ENCODE measurements around the gene GIT2. TPM values are rescaled to one million over a fixed set of nuclear protein-coding genes. Genes with fewer than 3 reads are reported as not detected.

GIT2 gene, protein sequence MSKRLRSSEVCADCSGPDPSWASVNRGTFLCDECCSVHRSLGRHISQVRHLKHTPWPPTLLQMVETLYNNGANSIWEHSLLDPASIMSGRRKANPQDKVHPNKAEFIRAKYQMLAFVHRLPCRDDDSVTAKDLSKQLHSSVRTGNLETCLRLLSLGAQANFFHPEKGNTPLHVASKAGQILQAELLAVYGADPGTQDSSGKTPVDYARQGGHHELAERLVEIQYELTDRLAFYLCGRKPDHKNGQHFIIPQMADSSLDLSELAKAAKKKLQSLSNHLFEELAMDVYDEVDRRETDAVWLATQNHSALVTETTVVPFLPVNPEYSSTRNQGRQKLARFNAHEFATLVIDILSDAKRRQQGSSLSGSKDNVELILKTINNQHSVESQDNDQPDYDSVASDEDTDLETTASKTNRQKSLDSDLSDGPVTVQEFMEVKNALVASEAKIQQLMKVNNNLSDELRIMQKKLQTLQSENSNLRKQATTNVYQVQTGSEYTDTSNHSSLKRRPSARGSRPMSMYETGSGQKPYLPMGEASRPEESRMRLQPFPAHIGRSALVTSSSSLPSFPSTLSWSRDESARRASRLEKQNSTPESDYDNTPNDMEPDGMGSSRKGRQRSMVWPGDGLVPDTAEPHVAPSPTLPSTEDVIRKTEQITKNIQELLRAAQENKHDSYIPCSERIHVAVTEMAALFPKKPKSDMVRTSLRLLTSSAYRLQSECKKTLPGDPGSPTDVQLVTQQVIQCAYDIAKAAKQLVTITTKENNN
- 25.9 TPM for polyA plus RNA-seq (2013, experiment 1 of 4)
- polyA plus RNA-seq (2013, experiment 2 of 4) = 26.7 TPM
- polyA plus RNA-seq (2013, experiment 3 of 4) = 22.4 TPM
- polyA plus RNA-seq (2013, experiment 4 of 4) = 26.9 TPM

DNA sequence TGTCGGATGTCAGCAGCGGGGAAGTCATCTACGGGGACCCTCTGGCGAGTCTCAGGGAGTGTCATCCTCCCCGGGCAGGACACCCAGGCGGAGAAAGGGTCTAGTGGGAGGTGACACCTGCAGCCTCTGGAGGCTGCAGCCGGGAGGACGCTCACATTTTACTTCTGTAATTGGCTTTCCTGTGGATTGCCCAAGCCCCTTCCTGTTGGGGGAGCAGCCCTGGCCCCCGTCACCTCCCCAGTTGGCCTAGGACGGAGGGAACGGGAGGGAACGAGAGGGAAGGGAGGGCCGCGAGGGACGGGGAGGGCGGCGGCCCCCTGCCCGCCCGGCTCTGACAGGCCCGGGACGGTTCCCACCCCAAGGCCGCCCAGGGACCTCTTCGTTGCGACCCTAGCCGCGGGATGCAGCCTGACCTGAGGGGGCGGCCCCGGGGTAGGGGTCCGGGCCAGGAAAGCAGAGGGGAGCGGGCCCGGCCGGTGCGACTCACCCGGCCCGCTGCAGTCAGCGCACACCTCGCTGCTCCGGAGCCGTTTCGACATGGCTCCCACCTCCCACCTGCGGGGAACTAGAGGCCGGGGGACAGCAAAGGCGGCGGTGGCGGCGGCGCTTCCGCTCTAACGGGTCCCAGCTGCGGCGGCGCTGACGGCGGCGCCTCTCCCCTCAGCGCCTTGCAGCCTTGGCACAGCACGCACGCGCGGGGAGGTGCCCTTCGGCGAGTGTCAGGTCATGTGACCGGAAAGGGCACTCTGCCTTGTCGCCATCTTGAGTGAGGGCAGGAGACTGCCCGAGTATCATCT lies at the start of gene GIT2:
Gene GIT2, minus strand, starts transcription at position 683 of the 797 bp plus-strand sequence. Its CDS starts 144 bp downstream, at position 539.
- peak within 1 kb of the TSS; percentile 80 for H3K4me3 ChIP-seq (ENCODE audit: insufficient read depth, low read depth, low read length)
- WGBS, 2 experiments = 0 to 1% methylated on average over 65 of the region's 65 CpGs
- peaks cover 15% of the 10 kb centered on the region for H3K27me3 ChIP-seq (ENCODE audit: control insufficient read depth, insufficient read depth, low read length, poor library complexity, severe bottlenecking)
- no peaks in the 10 kb centered on the region for H3K36me3 ChIP-seq (ENCODE audit: control insufficient read depth, insufficient read depth, low read length)
- H3K4me1 ChIP-seq (ENCODE audit: control insufficient read depth, insufficient read depth, low read length) = peaks cover 13% of the 10 kb centered on the region
- no peak within 1 kb of the TSS for H3K27ac ChIP-seq (ENCODE audit: insufficient read depth, low read depth, low read length, poor library complexity, severe bottlenecking)
- no peaks in the 10 kb centered on the region for H3K9me3 ChIP-seq (ENCODE audit: control insufficient read depth, low read length)

DNA sequence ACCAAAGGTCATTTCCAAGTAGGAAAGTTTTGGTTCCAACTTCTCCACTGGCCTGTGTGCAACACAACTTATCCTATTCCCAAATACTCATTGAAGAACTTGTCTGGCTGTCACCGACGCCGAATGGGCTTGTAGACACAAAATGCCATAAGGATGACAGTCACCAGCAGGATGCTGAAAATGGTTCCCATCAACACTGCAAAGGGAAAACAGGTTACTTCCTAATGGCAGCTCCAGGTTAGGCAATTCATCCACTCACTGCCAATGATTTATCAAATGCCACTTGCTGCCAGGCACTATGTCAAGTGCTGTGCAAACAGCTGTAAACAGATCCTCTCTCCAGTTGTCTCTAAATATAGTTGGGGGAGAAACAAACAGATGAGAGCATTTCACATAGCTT lies 46.1 kb upstream of the GIT2 start:
- H3K9me3 ChIP-seq (ENCODE audit: control insufficient read depth, low read length) = no peaks in the 10 kb centered on the region
- no peak overlapping the region for H3K4me3 ChIP-seq (ENCODE audit: insufficient read depth, low read depth, low read length)
- H3K27ac ChIP-seq (ENCODE audit: insufficient read depth, low read depth, low read length, poor library complexity, severe bottlenecking) = no peak overlapping the region

DNA sequence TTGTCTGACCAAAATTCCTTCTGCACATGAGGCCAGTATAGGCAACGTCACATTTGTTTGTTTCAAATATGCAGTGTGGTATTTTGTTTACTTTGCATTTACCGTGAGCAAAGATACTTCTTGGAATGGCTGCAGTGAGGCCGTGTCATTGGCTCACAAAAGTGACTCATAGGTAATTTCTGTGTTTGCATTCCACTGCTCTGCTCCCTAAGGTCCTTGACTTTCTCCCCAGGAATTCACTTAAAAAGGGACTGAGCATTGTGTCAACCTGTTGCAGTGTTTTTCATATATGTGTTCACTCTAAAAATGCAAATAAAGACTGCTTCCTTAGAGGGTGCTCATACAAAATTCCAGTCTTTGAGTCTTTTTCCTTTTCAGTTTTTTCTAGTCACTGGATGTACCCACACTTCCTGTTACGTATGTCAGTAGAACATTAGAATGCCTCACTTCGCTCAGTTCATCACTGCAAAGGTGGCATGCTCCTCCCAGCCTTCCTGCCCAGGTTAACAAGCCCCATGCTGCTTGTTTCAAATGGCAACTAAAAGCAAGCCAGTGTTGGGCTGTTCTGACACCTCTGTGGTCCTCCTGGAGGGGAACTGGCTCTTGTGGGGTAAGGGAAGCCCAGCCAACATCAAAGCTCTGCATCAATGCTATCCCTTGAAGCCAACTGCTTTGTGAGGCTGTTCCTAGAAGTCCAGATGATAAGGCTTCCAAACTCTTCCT lies 43.1 kb upstream of the GIT2 start:
- Histone ChIP-seq H3K4me3 (ENCODE audit: insufficient read depth, low read depth, low read length) (no peak overlapping the region), H3K27me3 (ENCODE audit: control insufficient read depth, insufficient read depth, low read length, poor library complexity, severe bottlenecking) (no peaks in the 10 kb centered on the region), H3K4me1 (ENCODE audit: control insufficient read depth, insufficient read depth, low read length) (no peaks in the 10 kb centered on the region), H3K36me3 (ENCODE audit: control insufficient read depth, insufficient read depth, low read length) (no peaks in the 10 kb centered on the region), H3K9me3 (ENCODE audit: control insufficient read depth, low read length) (no peaks in the 10 kb centered on the region), H3K27ac (ENCODE audit: insufficient read depth, low read depth, low read length, poor library complexity, severe bottlenecking) (no peak overlapping the region)
- 82 to 89% methylated on average over 5 of the region's 5 CpGs for WGBS, 2 experiments

More for the DNA sequence above, 46.1 kb upstream of the GIT2 start:
- WGBS, 2 experiments = 96 to 97% methylated on average over 3 of the region's 3 CpGs
- Histone ChIP-seq H3K27me3 (ENCODE audit: control insufficient read depth, insufficient read depth, low read length, poor library complexity, severe bottlenecking) (no peaks in the 10 kb centered on the region), H3K4me1 (ENCODE audit: control insufficient read depth, insufficient read depth, low read length) (peaks cover 4% of the 10 kb centered on the region), H3K36me3 (ENCODE audit: control insufficient read depth, insufficient read depth, low read length) (no peaks in the 10 kb centered on the region)

DNA sequence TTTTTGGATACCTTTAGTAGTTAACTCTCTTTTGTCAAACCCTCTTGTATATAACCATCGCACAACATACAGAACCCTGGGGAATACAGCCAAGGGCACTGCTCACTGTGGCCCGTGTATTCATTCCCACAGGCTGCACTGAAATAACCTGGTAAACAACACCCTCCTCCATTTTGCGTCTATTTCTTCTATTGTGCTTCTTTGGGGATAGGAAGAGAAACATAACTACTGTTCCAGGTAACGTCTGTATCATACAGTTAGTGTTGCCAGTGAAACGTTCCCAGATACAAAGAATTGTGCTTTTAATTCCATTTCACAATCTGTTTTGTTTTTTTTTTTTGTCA lies 42.5 kb upstream of the GIT2 start:
- no peak overlapping the region for H3K4me3 ChIP-seq (ENCODE audit: insufficient read depth, low read depth, low read length)
- H3K27ac ChIP-seq (ENCODE audit: insufficient read depth, low read depth, low read length, poor library complexity, severe bottlenecking) = no peak overlapping the region
- no peaks in the 10 kb centered on the region for H3K27me3 ChIP-seq (ENCODE audit: control insufficient read depth, insufficient read depth, low read length, poor library complexity, severe bottlenecking)
- no peaks in the 10 kb centered on the region for H3K9me3 ChIP-seq (ENCODE audit: control insufficient read depth, low read length)
- no peaks in the 10 kb centered on the region for H3K36me3 ChIP-seq (ENCODE audit: control insufficient read depth, insufficient read depth, low read length)
- WGBS, 2 experiments = 87 to 94% methylated on average over 5 of the region's 5 CpGs
- no peaks in the 10 kb centered on the region for H3K4me1 ChIP-seq (ENCODE audit: control insufficient read depth, insufficient read depth, low read length)

- H3K27ac ChIP-seq (ENCODE audit: insufficient read depth, low read depth, low read length, poor library complexity, severe bottlenecking) = no peak overlapping the region
- H3K4me3 ChIP-seq (ENCODE audit: insufficient read depth, low read depth, low read length) = no peak overlapping the region
- H3K36me3 ChIP-seq (ENCODE audit: control insufficient read depth, insufficient read depth, low read length) = no peaks in the 10 kb centered on the region
- 91 to 94% methylated on average over 5 of the region's 5 CpGs for WGBS, 2 experiments
- no peaks in the 10 kb centered on the region for H3K4me1 ChIP-seq (ENCODE audit: control insufficient read depth, insufficient read depth, low read length)
- H3K27me3 ChIP-seq (ENCODE audit: control insufficient read depth, insufficient read depth, low read length, poor library complexity, severe bottlenecking) = no peaks in the 10 kb centered on the region
- H3K9me3 ChIP-seq (ENCODE audit: control insufficient read depth, low read length) = no peaks in the 10 kb centered on the region
These were observed 41.1 kb upstream of the GIT2 start for GRCh38 chr12:110037315-110037714.

- Histone ChIP-seq H3K4me3 (ENCODE audit: insufficient read depth, low read depth, low read length) (no peak overlapping the region), H3K9me3 (ENCODE audit: control insufficient read depth, low read length) (no peaks in the 10 kb centered on the region), H3K36me3 (ENCODE audit: control insufficient read depth, insufficient read depth, low read length) (no peaks in the 10 kb centered on the region), H3K27ac (ENCODE audit: insufficient read depth, low read depth, low read length, poor library complexity, severe bottlenecking) (no peak overlapping the region), H3K4me1 (ENCODE audit: control insufficient read depth, insufficient read depth, low read length) (no peaks in the 10 kb centered on the region), H3K27me3 (ENCODE audit: control insufficient read depth, insufficient read depth, low read length, poor library complexity, severe bottlenecking) (no peaks in the 10 kb centered on the region)
- 94 to 96% methylated on average over 7 of the region's 7 CpGs for whole genome bisulfite sequencing, 2 experiments
These were observed 39.5 kb upstream of the GIT2 start for GRCh38 chr12:110035534-110036104.

DNA sequence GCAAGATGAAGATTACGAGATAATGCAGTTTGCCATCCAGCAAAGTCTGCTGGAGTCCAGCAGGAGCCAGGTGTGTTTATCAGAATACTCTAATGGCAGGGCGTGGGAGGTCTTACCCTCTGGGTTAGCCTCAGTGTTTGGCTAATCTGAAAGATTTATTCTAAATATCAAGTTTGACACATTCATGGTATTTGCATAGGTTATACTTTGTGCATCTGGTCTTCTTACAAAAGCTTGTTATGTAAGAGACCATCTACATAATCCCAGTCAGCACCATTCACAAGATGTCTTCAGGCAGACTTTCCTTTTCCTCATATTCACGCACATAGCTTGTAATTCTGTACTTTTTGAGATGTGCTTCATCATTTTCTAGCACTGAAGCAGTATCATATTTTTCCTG lies 37.7 kb upstream of the GIT2 start:
- Histone ChIP-seq H3K4me1 (ENCODE audit: control insufficient read depth, insufficient read depth, low read length) (no peaks in the 10 kb centered on the region), H3K36me3 (ENCODE audit: control insufficient read depth, insufficient read depth, low read length) (no peaks in the 10 kb centered on the region)
- WGBS, 2 experiments = 94 to 95% methylated on average over 3 of the region's 3 CpGs

DNA sequence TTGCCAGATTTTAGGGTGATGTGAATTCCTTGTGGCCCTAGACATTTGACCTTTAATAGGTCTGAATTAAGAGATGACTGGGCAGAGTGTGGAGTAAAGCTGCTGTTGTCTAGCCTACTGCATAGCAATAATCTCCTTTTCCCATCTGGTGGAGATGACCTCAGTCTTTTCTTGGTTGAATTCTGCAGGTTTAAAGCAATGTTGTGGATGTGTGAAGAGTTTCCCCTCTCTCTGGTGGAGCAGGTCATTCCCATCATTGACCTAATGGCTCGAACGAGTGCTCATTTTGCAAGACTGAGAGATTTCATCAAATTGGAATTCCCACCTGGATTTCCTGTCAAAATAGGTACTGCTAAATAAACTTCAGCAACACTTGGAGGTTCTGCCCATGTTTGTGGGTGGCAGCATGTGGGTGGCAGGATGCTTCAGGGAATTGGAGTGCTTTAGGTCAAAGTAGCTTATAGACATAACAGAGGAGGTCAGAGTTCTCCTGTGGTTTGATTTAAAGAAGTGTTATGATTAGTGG lies 33.2 kb upstream of the GIT2 start:
- 100% methylated on average over 2 of the region's 2 CpGs for WGBS, 2 experiments
- H3K27ac ChIP-seq (ENCODE audit: insufficient read depth, low read depth, low read length, poor library complexity, severe bottlenecking) = no peak overlapping the region
- no peaks in the 10 kb centered on the region for H3K27me3 ChIP-seq (ENCODE audit: control insufficient read depth, insufficient read depth, low read length, poor library complexity, severe bottlenecking)
- no peak overlapping the region for H3K4me3 ChIP-seq (ENCODE audit: insufficient read depth, low read depth, low read length)
- H3K9me3 ChIP-seq (ENCODE audit: control insufficient read depth, low read length) = no peaks in the 10 kb centered on the region
- no peaks in the 10 kb centered on the region for H3K36me3 ChIP-seq (ENCODE audit: control insufficient read depth, insufficient read depth, low read length)
- H3K4me1 ChIP-seq (ENCODE audit: control insufficient read depth, insufficient read depth, low read length) = no peaks in the 10 kb centered on the region

More for the DNA sequence above, 37.7 kb upstream of the GIT2 start:
- no peaks in the 10 kb centered on the region for H3K9me3 ChIP-seq (ENCODE audit: control insufficient read depth, low read length)
- H3K4me3 ChIP-seq (ENCODE audit: insufficient read depth, low read depth, low read length) = no peak overlapping the region
- no peaks in the 10 kb centered on the region for H3K27me3 ChIP-seq (ENCODE audit: control insufficient read depth, insufficient read depth, low read length, poor library complexity, severe bottlenecking)
- H3K27ac ChIP-seq (ENCODE audit: insufficient read depth, low read depth, low read length, poor library complexity, severe bottlenecking) = no peak overlapping the region

DNA sequence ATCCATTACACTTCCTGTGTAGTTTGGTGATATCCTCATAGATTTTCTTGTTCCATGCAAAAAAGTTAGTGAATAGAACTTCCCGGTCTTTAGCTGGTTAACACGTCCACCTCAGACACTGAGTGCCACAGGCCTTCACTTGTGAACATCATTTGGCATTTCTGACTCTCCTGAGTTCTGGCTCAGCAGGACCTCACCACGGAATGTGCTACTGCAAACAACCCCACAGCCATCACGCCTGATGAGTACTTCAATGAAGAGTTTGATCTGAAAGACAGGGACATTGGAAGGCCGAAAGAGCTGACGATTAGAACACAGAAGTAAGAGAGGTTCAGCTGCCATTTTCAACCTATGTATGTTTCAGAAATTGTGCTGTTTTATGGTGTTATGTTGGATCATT lies 32.2 kb upstream of the GIT2 start:
- H3K4me3 ChIP-seq (ENCODE audit: insufficient read depth, low read depth, low read length) = no peak overlapping the region
- H3K4me1 ChIP-seq (ENCODE audit: control insufficient read depth, insufficient read depth, low read length) = peaks cover 5% of the 10 kb centered on the region
- H3K36me3 ChIP-seq (ENCODE audit: control insufficient read depth, insufficient read depth, low read length) = no peaks in the 10 kb centered on the region
- no peaks in the 10 kb centered on the region for H3K9me3 ChIP-seq (ENCODE audit: control insufficient read depth, low read length)
- no peaks in the 10 kb centered on the region for H3K27me3 ChIP-seq (ENCODE audit: control insufficient read depth, insufficient read depth, low read length, poor library complexity, severe bottlenecking)
- H3K27ac ChIP-seq (ENCODE audit: insufficient read depth, low read depth, low read length, poor library complexity, severe bottlenecking) = no peak overlapping the region
- 82 to 83% methylated on average over 6 of the region's 6 CpGs for WGBS, 2 experiments

All from ectodermal cell (in vitro differentiated cells).